AG20443 (cell line): ENCODE measurements around the gene CPNE6.
A peak's percentile ranks its signal among the peaks of the same experiment; 100 is the strongest.

Source experiments
- DNase-seq: peaks from one replicate; pipeline ENCODE4 v3.0.0; 2012; ENCODE audit warnings: low spot score, mixed read lengths

CPNE6 gene

GRCh38 chr14:24054646-24055045 is 16.7 kb upstream of the CPNE6 start:
- no peak for DNase-seq

DNA sequence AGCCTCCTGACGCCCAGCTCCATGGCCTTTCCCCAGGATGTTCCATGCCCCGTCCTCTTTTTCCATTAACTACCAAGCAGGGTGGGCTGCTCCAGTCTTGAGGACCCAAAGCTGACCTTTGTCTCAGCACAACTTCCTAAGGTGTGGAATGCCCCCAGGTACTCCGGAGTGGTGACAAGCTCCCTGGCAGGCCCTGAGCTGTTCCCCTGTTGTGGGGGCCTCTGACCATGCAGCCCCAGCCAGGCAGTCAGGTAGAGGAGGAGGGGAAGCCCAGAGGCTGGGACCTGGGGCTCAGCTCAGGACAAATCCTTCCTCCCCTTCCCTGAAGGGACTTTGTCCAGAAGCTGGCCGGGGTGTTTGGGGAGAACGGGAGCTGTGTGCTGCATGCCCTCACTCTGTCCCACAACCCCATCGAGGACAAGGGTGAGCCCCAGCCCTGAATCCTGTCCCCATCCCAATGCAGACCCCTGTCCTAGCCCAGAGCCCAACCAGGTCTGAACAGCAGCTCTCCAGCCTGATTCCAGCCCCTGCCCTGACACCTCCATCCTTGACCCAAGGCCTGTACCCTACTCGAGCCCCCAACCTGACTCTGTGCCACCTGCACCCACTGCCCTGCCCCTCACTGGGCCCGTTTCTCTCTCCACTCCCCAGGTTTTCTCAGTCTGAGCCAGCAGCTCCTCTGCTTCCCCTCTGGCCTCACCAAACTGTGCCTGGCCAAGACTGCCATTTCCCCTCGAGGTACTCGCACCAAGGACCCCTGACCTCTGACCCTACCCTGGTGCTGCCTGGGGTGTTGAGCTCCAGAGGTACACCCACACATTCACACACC is 15.2 kb upstream of the CPNE6 start:
- DNase-seq = no peak

DNA sequence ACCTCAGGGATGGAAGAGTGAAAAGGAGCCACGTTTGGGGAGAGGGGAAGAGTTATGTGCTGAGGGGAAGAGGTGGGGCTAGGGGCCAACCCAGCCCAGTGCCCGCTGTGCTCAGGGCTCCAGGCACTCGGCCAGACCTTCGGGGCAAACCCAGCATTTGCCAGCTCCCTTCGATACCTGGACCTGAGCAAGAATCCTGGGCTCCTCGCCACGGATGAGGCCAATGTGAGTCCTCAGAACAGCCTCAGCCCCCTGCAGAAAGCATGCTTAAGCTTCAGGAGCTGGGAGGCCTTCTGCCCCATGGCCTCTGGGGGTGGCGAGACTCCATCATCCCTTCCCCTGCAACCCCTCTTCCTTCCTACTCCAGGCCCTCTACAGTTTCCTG is 14.6 kb upstream of the CPNE6 start:
- DNase-seq = no peak

DNA sequence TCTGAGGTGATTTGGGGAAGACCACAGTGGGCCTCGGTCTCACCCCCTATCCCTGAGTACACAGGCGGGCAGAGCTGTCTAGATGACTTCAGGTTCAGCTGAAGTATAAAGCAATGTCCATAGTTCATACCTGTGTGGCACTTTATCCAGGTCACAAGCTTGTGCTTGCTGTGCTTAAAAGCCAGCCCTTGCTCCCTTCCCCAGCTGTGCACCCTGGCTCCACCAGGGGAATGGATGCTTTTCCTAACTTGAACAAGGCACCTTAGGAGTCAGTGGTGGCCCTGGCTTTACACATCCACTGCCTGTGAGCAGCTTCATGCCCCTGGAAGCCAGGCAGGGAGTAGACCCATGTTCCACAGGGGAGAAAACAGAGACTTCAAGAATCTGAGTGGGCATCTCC is 14.1 kb upstream of the CPNE6 start:
- no peak for DNase-seq

- DNase-seq = no peak
These were observed 13.5 kb upstream of the CPNE6 start for GRCh38 chr14:24057867-24058259.

- DNase-seq = peak; percentile 87
These were observed 13.0 kb upstream of the CPNE6 start for GRCh38 chr14:24058260-24058950.

DNA sequence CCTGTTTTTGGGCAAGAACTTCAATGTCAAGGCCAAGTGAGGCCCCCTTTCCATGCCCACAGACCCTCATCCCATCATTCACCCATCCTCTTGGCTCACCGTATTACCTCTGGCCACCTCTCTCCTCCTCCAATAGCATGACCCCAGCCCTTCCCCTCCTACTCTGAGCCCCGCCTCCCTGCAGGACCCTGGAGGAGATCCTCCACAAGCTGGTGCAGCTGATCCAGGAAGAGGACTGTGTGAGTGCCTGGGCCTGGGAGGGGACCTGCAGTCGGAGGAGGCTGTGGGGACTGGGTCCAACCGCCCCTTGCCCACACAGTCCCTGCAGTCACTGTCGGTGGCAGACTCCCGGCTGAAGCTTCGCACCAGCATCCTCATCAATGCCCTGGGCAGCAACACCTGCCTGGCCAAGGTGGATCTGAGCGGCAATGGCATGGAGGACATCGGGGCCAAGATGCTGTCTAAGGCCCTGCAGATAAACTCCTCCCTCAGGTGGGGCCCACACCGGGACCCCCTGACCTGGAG is 12.3 kb upstream of the CPNE6 start:
- no peak for DNase-seq

DNA sequence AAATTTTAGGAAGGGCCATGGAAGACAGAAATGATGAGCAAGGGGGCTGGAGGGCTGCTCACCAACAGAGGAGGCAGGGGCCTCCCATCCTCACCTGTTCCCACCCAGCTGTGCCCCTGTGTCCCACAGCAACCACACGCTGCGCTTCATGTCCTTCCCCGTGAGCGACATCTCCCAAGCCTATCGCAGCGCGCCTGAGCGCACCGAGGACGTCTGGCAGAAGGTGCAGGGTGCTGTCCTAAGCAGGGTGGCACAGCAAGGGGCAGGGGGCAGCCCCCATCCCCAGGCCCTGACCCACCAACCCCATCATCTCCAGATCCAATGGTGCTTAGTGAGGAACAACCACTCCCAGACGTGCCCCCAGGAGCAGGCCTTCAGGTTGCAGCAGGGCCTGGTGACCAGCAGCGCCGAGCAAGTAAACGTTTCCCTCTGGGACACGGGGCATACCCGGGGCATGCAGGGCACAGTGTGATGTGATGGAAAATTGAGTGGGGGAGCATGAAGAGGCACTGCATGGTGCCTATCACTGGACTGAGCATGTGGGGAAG is 11.4 kb upstream of the CPNE6 start:
- DNase-seq = no peak

GRCh38 chr14:24060443-24060842 is 10.9 kb upstream of the CPNE6 start:
- no peak for DNase-seq

GRCh38 chr14:24060984-24061913 is 10.1 kb upstream of the CPNE6 start:
- no peak for DNase-seq

DNA sequence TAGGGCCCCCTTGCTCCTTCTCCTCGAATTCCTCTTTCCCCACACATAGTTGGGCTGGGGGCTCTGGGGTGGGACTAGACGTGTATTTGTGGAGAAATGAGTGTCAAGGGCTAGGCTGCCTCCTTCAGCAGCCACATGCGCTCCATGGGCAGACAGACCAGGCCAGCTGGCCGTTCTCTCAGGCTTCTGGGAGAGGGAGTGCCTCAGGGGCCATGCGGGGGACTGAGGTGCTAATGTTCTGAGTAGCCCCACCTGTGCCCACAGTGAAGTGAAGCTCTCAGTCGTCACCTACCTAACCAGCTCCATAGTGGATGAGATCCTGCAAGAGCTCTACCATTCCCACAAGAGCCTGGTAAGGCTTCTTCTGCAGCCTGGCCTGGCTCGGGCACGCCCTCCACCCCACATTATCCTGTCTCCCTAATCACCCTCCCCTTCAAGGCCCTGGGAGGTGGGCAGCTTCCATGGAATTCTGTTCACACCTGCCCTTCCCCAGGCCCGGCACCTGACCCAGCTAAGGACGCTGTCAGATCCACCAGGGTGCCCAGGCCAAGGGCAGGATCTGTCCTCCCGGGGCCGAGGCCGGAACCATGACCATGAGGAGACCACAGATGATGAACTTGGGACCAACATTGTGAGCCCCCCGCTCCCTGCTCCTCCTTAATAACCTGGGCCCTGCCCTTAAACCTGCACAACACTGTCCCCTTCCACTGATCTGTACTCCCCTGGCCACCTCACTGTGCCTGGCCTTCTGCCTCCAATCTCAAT is 9.0 kb upstream of the CPNE6 start:
- DNase-seq = no peak

GRCh38 chr14:24063263-24063836 is 8.0 kb upstream of the CPNE6 start:
- no peak for DNase-seq

DNA sequence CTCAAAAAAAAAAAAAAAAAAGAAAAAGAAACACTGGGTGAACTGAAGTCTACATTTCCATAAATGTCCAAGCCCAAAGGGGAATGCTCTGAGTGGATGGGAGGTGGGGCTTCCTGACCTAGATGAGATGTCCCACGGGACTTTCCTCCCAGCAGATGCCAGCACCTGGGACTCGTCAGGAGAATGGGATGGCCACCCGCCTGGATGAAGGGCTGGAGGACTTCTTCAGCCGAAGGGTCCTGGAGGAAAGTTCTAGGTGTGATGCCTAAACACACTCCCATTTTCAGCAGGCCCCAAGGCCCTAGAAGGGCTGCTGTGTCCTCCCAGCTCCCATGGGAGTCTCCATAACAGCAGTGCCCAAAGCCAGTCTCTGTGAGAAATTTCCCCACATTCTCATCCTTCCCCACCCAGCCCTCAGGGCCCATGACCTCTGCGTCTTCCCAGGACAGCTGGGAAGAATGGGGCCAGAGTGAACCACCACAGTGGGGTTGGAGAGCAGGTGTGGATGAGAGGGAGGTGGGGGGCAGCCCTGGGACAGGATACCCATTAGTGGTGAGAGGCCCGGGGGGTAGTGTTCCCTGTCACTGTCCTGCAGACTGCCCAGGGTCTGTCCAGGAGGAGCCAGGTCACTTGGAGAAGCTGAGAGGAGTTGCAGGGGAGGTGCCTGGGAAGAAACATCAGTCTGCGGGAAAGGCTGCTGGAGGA is 7.1 kb upstream of the CPNE6 start:
- DNase-seq = no peak

- DNase-seq = no peak
These were observed 6.5 kb upstream of the CPNE6 start for GRCh38 chr14:24064856-24065255.

DNA sequence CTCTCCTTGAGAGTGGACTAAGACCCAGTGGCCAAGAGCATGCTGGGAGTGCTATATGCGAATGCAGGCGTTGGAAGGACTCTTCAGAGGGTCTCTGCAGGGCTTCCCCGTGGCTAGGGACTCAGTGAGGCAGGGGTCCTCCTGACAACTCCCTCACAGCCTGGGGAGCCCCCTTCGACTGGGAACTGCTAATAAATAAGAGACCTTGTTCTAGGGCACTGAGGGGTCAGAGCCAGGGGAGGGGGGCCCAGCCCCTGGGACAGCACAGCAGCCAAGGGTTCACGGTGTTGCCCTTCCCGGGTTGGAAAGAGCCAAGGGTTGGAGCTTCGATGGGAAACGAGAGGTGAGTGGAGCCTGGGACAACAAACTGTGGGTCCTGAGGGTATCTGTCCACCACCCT is 6.0 kb upstream of the CPNE6 start:
- no peak for DNase-seq

- no peak for DNase-seq
These were observed 4.7 kb upstream of the CPNE6 start for GRCh38 chr14:24066496-24067132.

DNA sequence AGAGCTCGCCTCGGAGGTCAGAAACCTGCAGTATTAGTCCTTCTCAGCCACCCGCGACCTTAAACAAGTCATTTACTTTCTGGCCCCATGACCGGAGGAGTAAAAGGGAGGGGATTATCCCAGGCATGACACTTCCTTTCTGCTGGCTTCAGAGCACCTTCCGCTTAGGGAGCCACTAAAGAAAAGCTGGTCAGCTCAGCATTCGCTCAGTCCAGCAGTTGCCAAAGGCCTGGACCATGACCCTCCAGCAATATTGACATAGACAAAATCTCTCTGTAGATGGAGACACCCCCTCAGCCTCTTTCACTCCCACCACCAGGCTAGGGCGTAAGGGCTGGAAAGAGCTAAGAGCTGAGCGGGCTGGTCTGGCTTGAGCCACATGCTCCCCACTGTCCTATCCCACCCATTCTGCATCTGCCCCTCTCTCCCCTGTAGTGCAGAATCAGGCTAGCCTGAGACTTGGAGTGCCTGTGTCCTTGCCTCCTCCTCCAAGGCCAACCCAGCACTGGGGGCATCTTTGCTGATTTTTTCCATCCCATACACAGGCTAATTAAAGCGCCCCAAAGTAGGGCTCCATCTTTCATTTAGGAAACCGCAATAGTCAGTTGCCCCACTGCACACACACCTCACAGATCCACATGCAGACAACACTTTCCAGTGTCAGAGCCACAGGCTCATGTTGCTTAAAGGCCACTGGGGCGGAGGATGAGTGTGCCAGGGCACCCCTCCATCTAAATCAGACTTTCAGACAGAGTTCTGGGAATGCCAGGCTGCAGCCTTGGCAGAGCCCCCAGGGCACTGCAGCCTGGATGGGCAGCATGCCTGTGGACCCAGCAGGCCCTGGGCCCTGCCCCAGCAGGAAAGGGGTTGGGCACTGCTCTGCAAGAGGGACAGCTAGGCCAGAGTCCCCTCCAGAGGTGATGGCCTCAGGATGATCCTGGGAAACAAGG is 4.0 kb upstream of the CPNE6 start:
- DNase-seq = no peak

DNA sequence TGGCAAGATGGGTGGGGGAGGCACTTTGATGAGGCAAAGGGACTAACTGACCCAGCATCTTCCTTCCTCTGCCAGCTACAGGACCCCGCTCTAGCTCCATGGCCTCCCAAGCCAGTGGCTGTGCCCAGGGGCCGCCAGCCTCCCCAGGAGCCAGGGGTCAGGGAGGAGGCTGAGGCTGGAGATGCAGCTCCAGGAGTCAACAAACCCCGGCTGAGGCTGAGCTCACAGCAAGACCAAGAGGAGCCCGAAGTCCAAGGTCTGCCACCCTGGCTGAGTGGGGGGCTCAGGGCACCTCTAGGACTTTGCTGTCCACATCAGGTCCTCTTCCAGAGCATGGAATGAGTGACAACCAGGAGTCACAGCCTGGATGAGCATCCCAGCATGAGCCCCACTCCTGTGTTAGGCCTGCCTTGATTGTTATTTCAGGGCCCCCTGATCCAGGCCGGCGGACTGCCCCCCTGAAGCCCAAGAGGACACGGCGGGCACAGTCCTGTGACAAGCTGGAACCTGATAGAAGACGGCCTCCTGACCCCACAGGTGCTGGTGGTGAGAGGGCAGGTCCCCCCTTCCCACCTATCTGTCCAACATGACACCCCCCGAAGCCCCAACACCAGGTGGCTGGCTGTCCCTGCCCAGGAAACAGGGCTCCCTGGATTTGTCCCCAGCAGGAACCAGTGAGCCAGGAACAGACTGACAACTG is 2.5 kb upstream of the CPNE6 start:
- DNase-seq = no peak
